HuH-7.5 (cell line): ENCODE results near the gene TBC1D23.

Source experiments
- DNase-seq: peaks from one replicate; pipeline ENCODE4 v3.0.0; 2011; ENCODE audit warnings: low spot score

The TBC1D23 gene

DNA sequence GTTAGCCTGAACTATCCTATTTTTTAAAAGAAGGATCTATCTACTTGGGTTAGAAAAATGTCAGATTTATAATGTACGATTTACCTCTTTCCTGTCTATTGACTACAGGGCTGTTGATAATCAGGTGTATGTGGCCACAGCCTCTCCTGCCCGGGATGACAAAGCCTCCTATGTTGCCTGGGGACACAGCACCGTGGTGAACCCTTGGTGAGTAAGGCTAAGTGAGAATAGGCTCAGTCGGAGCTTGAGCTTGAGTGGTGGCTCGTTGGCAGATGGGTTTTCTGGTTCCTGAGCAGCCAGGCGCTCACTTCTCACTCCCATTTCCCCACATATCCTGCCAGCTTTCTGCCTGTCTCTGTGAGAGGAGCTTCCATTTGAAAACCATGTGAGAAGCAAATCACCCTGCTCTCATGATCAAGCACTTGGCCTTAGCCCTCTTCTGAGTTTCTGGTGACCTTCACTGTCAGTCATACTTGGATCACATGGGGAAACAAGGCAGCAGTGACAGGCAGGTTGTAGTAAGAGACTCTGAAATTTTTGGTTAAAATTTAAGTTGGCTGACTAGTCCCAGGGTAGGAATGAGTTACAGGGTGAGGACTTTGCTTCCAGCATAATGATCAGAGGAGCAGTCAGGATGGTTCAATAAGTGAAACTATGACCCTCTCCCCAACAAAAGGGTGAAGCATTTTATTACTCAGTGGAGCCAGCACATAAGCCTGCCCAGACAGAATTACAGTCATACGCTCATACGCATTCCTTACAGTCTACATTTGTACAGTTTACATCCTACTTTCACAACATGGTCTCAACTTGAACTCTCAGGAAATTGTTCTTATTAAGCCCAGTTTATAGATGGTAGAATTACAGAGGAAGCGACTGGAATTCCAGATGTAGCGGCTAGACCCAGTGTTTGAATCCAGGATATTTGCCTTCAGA lies 91.8 kb downstream of the TBC1D23 start:
- DNase-seq = no peak

DNA sequence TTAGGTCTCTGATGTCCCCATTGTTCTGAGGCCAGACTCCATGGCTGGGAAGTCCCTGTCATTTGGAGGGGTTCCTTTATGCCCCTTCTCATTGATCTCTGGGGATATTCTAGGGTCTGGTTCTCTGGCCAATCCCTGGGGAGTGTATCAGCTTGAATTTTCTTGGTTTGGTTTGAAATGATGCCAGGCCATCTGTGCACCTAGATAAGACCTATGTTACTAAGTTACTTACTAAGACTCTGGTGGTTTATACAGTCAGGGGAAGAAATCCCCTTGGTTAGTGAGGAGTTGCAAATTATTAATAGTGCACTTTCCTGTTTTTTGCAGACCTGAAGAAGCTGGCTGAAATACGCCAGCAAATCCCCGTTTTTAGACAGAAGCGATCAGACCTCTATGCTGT lies 94.1 kb downstream of the TBC1D23 start:
- DNase-seq = no peak

DNA sequence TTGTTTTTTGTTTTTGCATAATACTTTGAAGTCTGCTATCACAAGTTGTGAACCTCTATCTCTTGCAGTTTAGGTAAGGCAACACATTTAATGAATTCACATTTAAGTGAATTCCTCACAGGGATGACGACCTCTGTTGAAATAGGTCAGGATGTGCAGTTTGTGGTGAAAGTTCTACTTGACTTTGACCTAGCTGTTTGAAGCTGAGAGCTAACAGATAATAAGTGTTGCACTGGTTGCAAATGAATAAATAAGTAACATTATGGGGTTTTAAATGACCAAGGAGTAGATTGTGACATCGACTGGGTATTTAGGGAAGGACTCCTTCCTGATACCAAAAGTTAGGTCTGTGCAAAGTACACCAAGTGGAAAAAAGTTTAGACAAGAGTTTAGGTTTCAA lies 97.6 kb downstream of the TBC1D23 start:
- no peak for DNase-seq

DNA sequence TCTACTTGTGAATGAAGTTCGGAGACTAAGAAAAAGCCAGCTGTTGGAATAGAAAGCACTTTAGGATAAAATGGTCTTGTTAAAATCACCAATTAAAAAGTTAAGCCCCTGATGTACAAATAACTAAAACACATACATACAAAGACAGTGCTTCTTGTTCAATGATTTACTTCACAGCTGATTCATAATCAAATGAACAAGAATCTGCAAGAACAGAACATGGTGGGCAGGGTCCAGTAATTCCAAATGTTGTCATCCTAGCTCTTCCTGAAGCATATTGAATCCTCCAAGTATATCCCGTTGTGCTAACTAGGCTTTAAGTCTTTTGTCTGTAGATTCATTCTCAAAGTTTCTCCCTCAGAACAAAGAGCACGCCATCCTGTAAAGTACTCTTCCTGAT lies 98.2 kb downstream of the TBC1D23 start:
- DNase-seq = no peak

DNA sequence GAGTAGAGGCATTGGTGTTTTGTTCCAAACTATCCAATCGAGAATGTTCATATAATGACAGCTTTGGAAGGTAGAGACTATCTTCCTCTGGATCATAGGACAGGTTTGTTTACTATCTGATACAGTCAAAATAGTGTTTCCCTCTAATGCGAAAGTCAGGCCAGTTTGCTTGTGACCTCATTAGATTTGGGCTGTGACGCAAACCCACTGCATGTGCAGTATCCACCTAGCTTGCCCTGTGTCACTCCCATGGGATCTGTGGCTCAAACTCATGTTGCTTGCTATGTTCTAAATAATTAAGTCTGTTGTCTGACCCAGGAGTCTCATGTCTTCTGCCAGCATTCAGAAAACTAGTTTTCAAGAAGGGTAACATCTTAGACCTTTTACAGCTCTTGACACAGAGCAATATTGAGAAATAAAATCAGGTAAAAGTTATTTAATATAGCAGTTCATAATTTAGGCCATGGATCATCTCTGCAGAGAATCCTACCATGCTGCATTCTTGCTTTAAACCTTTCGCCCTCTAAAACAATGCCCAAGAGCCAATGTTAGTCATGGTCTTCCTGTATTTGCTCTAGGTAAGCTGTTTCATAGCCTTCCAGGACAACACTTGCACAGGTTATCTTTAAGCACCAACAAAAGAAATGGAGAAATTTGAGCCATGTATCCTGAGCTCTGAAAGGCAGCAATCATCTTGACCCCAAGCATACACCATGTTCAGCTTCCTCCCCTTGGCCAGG lies 100.1 kb downstream of the TBC1D23 start:
- no peak for DNase-seq

DNA sequence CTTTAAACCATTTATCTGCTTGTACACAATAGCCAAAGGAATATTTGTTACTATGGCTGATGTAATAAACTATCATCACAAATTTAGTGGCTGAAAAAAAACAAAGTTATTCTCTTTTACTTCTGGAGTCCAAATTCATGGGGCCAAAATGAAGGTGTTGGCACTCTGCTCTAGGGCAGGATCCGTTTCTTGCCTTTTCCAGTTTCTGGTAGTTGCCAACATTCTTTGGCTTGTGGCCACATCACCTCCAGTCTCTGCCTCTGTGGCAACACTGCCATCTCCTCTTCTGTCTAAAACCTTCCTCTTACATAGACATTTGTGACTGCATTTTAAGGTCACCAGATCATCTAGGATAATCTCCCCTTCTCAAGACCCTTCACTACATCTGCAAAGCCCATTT lies 101.1 kb downstream of the TBC1D23 start:
- DNase-seq = no peak

DNA sequence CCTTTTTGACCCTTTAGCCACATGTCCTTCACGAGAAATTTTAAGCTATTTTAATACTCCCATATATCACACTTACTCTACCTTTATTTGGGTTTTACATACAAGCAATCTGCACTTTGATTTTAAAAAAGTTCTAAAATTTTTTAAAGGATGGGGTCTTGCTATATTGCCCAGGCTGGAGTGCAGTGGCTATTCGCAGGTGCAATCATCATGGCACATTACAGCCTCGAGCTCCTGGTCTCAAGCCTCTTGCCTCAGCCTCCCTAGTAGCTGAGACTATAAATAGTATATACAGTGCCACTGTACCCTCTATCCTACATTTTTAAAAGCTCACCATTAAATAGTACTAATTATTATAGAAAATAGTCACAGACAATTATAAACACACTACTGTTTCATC lies 103.6 kb downstream of the TBC1D23 start:
- DNase-seq = no peak

DNA sequence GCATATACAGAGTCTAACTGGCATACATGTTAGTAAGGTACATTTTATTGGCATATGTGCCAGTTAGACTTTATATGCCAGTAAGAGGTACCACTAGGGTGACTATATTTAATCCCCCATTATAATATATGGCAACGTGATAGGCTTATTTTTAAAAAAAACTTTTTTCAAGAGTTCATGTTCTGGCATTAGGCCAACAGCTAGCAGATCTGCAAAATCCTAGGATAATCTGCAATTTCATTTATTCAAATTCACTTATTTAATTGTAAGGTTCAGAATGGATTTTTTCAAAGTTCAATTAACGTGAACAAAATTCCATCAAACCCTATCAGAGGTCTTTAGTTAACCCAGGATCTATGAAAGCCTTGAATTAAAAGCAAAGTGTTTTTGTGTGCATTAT lies 105.6 kb downstream of the TBC1D23 start:
- no peak for DNase-seq

DNA sequence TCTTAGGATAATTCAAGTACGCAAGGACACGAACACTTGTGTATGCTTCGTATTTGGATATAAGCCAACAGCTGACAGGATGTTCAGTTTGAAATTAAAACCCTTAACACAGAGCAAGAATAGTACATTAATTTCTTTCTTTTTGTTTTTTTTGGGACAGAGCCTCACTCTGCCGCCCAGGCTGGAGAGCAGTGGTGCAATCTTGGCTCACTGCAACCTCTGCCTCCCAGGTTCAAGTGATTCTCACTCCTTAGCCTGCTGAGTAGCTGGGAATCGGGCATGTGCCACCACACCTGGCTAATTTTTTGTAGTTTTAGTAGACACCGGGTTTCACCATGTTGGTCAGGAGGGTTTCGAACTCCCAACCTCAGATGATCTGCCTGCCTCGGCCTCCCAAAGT lies 107.6 kb downstream of the TBC1D23 start:
- no peak for DNase-seq

DNA sequence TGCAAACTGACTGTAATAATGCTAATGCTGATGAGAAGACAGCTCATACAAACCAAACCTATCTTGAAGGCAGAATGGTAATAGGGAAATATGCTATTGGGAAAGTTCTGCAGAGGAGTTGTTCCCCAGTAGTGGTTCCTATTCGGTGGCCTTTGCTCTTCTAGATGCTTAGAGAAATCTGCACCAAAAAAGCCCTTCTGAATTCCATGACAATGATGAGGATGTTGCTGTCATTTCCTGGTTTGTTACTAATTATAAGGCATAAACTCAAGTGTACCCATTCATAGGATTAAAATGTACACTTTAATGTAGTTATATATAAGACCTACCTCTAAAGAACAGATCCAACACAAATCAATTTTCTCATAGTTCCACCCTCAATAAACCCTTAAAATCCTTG lies 110.0 kb downstream of the TBC1D23 start:
- no peak for DNase-seq

DNA sequence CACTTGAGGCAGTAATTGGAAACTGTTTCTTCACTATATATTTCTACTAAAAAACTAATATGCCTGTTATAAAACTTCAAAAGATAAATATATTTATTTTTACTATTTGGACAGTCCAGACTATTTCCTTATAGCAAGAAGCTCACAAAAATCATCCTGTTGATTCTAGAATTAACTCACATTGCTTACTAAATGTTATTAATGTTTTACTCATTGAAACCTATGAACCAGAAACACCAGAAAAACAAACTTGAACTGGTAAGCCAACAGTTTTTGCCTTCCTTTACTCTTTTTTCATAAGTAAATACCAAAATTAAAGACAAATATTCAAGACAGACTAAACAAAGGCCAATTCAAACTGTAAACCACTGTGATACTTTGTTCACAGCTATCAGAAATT lies 113.7 kb downstream of the TBC1D23 start:
- no peak for DNase-seq
